Measurements from ENCODE around the gene TMEM54.

TMEM54 gene

DNA sequence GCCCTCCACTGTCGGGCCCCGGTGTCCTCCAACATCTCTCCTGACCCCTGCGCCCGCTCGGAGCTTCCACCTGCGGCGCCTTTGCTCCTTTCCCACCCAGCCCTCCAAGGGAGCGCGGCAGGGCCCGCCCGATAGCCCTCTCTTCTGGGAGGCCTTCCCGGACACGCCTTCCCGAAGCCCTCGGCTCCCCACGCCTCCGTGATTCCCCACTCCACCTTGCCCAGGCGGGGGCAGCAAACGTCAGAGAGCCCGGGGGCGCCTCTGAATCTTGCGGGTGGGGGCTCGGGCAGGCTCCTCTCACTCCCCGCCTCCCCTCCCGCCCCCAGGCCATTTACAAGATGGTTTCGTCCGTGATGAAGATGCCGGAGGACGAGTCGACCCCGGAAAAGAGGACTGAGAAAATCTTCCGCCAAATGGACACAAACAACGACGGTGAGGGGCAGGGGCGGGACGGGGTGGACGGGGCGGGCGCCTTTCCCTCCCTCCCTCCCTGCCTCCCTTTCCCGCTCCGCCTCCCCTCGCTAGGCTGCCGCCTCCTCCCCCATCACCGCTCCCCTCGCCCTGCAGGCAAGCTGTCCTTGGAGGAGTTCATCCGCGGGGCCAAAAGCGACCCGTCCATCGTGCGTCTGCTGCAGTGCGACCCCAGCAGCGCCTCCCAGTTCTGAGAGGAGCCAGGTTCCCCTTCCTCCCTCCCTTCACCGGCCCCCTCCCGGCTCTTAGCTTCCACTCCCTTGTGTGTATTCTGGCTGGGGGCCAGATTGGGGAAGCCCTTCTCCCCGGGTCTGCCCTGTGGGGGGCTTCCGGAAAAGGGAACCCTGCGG is 7.8 kb downstream of the TMEM54 start:
- no peak for DNase-seq

- no peak for DNase-seq
Measured at GRCh38 chr1:32892368-32893197, 8.6 kb downstream of the TMEM54 start.

GRCh38 chr1:32891630-32892029 is 9.6 kb downstream of the TMEM54 start:
- no peak for DNase-seq

DNA sequence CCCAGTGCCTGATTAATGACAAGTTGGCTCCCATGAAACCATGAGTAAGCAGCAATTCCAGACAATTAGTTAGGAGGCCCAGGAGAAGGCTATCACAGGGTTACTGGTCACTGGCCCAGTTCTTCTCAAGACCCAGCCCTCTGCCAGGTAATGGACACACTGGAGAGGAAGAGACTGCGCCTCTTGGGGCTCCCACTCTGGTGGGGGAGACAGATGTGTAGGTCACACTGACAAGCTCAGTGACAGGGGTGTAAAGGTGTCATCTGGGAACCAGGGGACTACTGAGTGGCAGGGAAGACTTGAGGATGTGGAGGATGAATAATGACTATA is 10.0 kb downstream of the TMEM54 start:
- DNase-seq, result no peak

GRCh38 chr1:32890516-32891240 is 10.5 kb downstream of the TMEM54 start:
- no peak for DNase-seq

- DNase-seq, result no peak
Measured at GRCh38 chr1:32889731-32890278, 11.4 kb downstream of the TMEM54 start.

DNA sequence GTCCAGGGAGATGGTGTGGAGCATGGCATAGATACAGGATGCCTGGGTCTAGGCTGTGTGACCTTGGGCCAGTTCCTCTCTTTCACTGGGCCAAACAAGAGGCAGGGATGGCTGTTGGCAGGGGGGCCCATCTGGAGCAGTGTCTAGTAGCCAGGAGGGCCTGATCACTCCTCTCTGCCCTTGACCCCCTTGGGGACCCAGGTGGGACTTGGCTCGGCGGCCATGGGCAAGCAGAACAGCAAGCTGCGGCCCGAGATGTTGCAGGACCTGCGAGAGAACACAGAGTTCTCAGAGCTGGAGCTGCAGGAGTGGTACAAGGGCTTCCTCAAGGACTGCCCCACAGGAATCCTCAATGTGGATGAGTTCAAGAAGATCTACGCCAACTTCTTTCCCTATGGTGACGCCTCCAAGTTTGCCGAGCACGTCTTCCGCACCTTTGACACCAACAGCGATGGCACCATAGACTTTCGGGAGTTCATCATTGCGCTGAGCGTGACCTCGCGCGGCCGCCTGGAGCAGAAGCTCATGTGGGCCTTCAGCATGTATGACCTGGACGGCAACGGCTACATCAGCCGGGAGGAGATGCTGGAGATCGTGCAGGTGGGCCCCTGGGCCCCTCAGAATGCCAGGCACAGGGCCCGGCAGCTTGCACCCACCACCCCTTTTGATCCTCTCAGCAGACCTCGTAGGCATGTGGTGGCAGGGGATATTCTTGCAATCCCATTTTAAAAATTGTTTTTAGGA is 12.3 kb downstream of the TMEM54 start:
- DNase-seq, result no peak

DNA sequence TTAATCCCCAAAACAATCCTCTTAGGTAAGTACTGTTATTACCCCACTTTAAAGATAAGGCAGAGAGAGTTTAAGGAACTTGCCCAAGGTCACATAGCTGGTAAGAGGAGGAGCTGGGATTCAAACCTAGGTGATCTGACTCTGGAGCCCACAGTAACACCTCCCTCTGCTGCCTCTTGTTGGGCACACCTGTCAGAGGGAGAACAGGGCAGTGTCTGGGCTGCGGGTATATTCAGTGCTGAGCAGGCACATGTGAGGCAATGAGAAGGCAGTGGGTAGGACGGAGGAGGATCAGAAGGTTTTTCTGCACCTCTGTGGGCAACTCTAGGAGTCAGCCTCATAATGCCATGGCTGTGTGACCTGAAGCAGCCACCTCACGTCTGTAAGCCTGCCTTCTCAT is 13.1 kb downstream of the TMEM54 start:
- no peak for DNase-seq

DNA sequence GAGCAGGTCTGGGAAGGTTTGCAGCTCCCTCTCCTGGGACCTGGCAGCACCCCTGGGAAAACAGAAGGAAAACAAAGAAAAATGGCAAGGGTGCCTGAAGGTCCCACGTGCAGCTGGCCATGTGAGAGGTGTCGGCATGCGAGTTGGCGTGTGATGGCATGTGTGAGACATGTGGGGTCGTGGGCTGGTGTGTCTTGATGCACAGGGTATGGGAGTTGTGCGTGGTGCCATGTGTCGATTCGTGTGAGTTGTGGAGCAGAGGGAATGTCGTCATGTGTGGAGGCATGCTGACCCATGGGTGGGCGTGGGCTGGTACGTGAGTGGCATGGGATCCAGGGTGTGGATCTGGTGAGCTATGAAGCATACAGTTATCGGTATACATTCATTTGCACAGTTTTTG is 13.6 kb downstream of the TMEM54 start:
- DNase-seq, result no peak

DNA sequence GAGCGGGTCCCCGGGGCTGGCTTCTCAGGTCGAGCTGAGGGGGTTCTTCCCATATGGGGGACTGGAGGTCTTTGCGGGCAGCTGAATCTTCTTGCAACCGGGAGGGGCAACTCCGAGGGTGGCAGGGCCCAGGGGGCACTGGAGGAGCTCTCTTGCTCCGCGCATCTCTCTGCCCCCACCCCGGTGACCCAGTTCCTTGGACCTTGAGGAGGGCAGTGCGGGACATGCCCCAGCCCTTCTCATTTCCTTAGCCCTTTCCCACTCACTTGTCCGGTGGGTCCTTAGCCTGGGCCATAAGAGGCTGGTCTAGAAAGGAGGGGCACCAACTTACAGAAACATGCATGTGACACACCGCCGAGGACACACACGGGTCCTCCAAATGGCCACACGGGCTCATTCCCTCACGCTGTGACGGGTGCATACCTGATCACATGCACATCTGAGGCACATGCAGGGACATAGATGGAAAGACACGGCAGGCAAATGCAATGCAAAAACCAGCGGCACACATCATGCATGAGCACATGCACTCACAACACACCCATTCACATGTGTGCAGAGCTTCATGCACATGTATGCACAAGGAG is 14.3 kb downstream of the TMEM54 start:
- no peak for DNase-seq

DNA sequence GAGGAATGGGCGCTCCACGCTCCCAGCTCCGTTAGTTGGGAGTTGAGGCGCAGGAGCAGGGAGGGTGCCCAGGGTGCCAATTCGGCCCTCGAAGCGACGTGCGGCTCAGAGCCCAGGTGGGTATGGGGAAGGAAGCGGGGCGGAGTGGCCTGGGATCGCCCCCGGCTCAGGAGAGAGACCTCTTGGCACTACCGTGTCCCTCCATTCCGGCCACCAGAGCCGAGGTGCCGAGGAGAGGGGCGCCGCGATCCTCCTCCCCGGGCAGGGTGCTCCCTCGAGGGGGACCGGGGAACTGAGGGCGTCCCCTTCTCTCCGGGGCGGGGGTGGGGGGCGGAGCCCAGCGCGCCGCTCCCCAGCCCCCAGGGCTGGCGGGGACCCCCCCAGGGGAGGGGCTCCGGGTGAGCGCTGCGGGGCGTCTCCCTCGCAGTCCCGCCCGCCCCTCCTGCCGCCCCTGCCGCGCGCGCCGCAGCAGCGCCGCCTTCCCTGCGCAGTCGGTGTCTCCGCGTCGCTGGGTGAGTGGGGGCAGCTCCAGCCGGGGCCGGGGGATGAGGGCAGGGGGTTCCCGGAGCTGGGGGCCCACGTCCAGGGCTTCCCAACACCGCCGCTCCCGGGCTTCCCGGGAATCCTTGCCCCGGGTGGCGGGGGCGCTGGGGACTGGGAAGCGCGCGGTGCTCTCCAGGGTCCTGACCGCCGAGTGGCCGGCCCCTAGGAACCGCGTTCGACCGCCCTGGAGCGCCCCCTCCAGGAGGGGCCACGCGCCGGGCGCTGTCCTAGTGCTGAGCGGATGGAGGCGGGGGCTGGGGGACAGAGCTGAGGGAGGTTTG is 15.0 kb downstream of the TMEM54 start, which contains the start of gene HPCA:
Gene HPCA, plus strand, starts transcription at position 488 of the 824 bp plus-strand sequence. CDS start 2,408 bp downstream, outside the sequence.
- DNase-seq, result peak; percentile 50

GRCh38 chr1:32885676-32886003 is 15.5 kb downstream of the TMEM54 start:
- no peak for DNase-seq

DNA sequence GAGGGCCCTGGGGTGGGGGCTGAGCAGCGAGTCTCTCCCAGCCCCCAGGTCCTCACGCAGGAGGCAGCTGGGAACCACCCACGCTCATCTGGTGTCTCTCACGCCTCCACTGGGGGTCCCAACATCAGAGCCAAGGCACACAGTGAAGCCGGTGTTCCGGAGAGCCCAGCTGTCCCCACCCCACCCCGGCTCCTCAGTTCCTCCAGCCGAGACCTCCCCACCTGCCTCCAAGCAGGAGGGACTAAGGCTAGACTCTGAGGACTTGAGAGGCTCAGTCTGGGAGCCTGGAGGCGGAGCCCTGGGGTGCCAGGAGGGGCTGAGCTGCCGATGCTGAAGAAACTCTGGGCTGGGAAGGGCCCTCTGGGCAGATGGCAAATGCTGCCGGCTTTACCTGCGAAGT is 16.5 kb downstream of the TMEM54 start:
- DNase-seq, result no peak

DNA sequence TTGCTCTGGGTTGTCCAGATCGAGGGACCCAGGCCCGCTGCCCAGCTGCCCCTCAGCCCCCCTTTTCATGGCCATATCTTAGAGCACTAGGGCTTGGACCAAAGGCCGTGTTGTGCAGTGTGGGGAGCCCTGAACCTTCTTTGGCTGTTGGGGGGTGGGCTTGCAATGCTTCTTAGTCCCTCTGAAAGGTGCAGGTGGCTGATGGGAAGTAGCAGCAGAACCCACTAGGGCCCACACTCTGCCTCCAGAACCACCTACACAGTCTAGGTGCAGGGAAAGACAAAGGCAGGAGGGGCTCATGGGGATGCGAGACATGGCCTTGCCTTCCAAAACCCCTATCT is 17.2 kb downstream of the TMEM54 start:
- no peak for DNase-seq

- no peak for DNase-seq
Measured at GRCh38 chr1:32883338-32884031, 17.7 kb downstream of the TMEM54 start.

- no peak for DNase-seq
Measured at GRCh38 chr1:32881871-32882850, 19.0 kb downstream of the TMEM54 start.

GRCh38 chr1:32881291-32881690 is 19.9 kb downstream of the TMEM54 start:
- DNase-seq, result no peak

- DNase-seq, result no peak
Measured at GRCh38 chr1:32878637-32879041, 22.6 kb downstream of the TMEM54 start.

DNA sequence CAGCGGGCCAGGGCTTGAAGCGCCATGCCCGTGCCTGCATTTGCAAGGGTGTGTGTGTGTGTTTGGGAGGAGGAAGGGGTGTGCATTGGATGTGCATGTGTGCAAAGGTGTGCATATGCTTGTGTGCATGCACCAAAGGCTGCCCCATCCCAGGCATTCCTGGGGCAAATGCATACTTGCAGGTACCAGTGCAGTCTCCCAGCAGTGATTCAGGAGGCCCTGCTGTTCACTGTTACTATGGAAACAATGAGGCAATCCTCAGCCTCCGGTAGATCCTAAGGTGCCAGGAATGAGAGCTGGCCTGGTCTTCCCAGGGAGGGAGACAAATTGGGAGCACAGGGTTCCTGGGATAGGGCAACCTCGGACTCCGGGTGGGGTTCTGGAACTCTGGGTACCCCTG is 23.0 kb downstream of the TMEM54 start:
- no peak for DNase-seq

All from hematopoietic multipotent progenitor cell treated with erythropoietin and hydrocortisone succinate and interleukin-3 and kit ligand, for 8 days (in vitro differentiated cells).